GM10266 (cell line): ENCODE data around the gene INPP5D.

ENCODE experiments used
- DNase-seq: peaks from one replicate; pipeline ENCODE4 v3.0.0; 2012; ENCODE audit errors: extremely low spot score
- TF ChIP-seq, protein P1 (sequence below): IDR thresholded peaks from 2 replicates; pipeline ENCODE4 v1.5.1; 2012; ENCODE audit warnings: mild to moderate bottlenecking, low read depth; ENCODE audit not compliant: control insufficient read depth, insufficient read depth; ENCODE audit errors: missing control alignments

INPP5D gene

GRCh38 chr2:233161730-233162129 is 101.6 kb downstream of the INPP5D start:
- DNase-seq = no peak
- TF ChIP-seq, protein P1, sequence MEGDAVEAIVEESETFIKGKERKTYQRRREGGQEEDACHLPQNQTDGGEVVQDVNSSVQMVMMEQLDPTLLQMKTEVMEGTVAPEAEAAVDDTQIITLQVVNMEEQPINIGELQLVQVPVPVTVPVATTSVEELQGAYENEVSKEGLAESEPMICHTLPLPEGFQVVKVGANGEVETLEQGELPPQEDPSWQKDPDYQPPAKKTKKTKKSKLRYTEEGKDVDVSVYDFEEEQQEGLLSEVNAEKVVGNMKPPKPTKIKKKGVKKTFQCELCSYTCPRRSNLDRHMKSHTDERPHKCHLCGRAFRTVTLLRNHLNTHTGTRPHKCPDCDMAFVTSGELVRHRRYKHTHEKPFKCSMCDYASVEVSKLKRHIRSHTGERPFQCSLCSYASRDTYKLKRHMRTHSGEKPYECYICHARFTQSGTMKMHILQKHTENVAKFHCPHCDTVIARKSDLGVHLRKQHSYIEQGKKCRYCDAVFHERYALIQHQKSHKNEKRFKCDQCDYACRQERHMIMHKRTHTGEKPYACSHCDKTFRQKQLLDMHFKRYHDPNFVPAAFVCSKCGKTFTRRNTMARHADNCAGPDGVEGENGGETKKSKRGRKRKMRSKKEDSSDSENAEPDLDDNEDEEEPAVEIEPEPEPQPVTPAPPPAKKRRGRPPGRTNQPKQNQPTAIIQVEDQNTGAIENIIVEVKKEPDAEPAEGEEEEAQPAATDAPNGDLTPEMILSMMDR = no peak

DNA sequence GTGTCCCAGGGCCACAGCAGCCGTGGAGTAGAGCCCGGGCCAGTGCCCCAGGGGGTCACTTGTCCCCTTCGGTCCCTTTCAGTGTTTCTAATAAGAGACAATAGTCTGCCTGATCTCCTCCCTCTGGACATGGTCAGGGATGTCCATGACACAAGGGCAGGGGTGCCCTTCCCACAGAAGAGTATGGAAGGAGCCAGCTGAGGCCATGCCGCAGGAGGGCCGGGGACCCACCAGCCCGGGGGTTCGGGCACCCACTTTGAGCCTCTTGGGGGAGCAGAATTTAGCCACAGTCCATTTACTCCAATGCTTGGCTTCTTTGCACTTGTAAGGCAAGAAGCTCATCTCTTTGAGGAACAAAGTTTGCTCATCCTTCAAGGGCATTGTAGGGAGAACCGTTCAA is 102.6 kb downstream of the INPP5D start:
- DNase-seq = no peak
- TF ChIP-seq, protein P1 = no peak

DNA sequence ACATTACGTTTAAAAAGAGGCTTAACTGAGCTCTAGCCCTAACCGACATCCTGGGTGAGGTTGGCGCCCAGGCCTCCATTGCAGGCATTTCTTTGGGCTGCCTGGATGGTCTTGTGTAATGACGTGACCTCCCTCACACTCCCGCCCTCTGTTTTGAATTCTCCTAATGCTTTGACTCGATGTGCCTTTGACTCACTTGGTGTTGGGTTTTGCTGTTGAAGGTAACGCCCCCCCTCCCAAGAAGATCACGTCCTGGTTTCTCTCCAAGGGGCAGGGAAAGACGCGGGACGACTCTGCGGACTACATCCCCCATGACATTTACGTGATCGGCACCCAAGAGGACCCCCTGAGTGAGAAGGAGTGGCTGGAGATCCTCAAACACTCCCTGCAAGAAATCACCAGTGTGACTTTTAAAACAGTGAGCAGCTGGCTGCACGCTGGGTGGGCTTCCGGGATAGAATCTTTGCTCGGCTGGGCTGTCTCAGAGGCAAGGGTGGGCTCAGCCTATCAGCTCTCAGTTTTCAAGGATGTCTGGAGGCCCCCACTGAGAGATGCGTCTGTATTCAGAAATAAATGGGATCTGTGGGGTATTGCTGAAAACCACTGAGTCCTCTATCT is 103.5 kb downstream of the INPP5D start:
- no peak for DNase-seq
- TF ChIP-seq, protein P1 = no peak

- no peak for DNase-seq
- TF ChIP-seq, protein P1 = no peak
Observed at GRCh38 chr2:233164128-233164635, 104.0 kb downstream of the INPP5D start.

DNA sequence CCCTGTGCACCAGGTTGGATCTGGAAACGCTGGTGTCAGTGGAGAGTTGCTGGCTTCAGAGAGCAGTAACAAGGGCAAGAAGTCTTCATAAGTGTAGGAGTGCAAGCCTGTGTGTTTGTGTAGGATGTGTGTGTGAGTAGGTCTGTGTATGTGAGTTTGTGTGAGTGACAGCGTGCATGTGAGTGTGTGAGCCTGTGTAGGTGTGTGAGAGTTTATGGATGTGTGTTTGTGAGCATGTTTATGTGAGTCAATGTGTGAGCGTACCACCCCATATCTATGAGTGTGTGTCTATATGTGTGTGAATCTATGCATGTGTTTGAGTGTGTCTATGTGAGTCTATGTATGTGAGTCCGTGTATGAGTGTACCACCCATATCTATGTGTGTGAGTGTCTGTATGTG is 104.8 kb downstream of the INPP5D start:
- no peak for DNase-seq
- TF ChIP-seq, protein P1 = no peak

- DNase-seq = no peak
- TF ChIP-seq, protein P1 = no peak
Observed at GRCh38 chr2:233165543-233165894, 105.4 kb downstream of the INPP5D start.

DNA sequence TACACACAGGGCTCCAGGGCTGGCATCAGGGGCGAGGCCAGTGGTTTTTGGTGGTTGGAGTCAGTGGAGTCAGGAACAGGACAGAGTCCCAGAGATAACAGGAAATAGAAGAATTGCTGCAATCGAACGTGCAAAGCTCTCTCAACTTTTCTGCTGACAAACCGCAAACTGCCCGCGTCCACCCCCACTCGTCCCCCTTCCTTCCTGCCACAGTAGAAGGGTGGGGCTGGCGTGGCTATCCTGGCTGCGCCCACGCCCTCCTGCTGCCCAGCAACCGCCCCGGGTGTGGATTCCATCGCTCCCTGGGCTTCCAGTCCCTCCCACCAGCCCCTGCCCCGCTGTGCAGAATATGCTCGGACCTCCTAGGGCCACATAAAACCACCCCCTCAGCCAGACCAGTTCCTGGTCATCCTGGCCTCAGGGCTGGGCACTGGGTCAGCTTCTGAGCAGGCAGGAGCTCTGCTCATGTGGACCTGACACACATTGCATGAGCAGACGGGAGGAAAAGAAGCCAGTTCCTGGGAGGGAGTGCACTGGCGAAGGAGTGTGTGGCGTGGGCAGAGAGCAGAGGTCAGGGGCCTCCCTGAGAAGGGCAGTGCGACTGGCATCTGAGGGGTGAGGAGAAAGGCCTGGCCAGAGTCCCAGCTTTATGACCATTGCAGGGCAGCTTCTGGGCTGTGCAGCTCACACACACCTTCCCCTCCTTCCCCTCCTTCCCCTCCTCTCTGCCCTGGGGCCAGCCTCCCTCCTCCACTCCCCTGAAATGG is 105.9 kb downstream of the INPP5D start:
- TF ChIP-seq, protein P1 = no peak
- DNase-seq = no peak
